ENCODE results near the gene SUGCT.

DNA sequence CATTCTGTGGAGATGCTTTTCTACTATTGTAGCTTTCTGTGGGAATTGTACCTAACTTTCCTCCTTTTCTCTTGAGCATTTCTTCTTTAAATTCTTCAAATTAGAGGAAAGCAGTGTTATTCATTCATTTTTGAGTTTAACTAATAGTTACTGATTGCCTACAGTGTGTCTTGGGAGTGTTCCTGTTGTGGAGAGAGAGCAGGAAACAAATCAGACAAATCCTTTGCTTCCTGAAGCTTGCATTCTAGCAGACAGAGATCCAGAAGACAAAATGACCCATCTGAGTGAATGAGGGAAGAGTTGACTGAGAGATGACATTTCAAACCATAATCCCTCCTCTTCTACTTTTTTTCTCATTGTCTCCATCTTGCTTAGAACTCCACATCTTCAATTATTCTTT lies 170.4 kb downstream of the SUGCT start:
- TF ChIP-seq, protein P1, sequence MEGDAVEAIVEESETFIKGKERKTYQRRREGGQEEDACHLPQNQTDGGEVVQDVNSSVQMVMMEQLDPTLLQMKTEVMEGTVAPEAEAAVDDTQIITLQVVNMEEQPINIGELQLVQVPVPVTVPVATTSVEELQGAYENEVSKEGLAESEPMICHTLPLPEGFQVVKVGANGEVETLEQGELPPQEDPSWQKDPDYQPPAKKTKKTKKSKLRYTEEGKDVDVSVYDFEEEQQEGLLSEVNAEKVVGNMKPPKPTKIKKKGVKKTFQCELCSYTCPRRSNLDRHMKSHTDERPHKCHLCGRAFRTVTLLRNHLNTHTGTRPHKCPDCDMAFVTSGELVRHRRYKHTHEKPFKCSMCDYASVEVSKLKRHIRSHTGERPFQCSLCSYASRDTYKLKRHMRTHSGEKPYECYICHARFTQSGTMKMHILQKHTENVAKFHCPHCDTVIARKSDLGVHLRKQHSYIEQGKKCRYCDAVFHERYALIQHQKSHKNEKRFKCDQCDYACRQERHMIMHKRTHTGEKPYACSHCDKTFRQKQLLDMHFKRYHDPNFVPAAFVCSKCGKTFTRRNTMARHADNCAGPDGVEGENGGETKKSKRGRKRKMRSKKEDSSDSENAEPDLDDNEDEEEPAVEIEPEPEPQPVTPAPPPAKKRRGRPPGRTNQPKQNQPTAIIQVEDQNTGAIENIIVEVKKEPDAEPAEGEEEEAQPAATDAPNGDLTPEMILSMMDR (IDR thresholded peaks at IDR 0.05): no peak
- no peak for TF ChIP-seq POLR2A (IDR thresholded peaks at IDR 0.05; ENCODE audit: low read depth)

Data from esophagus muscularis mucosa (tissue), 3 donors.